Fibroblast of upper back skin (primary cell): ENCODE measurements around the gene PECR.
A peak's percentile ranks its signal among the peaks of the same experiment; 100 is the strongest.

ENCODE experiments used
- DNase-seq: peaks from one replicate; pipeline ENCODE4 v3.0.0-alpha.2; 2013

PECR gene

DNA sequence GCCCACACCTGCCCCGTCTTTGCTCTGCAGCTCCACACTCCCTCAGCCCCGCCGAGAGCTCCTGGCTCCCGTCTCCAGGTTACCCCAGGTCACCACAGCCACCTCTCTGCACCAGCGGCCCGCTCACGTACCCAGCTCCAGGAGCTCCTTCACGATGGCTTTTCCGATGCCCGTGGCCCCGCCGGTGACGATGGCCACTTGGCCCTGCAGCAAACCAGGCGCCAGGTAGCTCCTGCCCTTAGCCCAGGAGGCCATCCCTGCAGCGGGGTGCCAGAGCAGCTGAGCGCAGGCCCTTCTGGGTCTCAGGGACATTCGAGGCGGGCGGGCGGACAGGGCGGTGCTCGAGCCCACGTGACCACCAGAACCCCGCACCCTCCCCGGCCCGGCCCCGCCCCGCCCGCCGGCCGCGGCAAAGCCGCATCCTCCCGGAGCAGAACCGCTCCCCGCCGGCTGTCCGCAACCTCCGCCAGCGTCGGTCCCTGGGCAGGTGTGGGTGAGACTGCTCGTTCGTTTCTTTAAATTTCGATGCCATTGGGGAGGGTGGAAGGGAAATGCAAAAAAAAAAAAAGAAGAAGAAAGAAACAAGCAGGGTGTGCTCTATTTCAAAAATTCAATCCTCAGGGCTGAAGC lies at the start of gene PECR, which contains the start of gene TMEM169:
Gene PECR (minus strand): TSS at position 323 of the 630 bp plus-strand sequence. CDS start 68 bp downstream, at position 255.
Gene TMEM169 (plus strand): TSS at position 433 of the 630 bp plus-strand sequence. CDS start 14,045 bp downstream, outside the sequence.
- peak; percentile 53 for DNase-seq

DNA sequence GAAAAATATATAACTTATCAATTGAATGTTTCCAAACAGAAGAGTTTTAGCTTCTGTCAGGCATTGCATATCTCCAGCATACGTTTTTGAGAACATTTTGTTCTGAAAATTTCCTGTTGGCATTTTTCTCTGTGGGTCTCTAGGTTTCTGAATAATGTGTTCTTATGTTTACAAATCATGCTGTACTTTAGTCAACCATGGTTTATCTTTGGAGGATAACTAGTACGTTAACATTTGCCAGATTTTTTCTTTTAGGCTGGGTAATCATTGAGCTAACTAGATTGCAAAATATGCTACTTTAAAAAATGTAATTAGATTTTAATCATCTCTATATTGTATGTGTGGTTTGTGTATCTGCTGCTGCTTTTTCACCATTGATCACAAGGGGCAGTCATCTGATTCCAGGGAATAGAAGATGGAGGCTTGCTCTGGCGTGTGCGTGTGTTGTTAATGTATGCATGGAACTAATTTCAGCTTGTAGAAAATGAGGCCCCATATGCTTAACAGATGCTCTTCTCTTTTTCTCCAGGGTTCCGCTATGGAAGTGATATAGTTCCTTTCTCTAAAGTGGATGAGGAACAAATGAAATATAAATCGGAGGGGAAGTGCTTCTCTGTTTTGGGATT lies 48.9 kb upstream of the PECR start:
- DNase-seq, result peak; percentile 30

DNA sequence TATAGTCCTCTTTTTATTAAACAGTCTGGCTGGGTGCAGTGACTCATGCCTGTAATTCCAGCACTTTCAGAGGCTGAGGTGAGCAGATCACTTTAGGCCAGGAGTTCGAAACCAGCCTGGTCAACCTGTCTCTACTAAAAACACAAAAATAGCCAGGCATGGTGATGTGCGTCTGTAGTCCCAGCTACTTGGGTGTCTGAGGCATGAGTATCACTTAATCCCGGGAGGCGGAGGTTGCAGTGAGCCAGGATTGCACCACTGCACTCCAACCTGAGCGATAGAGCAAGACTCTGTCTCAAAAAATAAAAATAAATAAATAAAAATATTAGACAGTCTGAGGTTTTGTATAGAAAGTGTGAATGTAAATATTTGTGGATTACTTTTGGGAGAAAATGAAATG lies 45.3 kb upstream of the PECR start:
- DNase-seq, result no peak

DNA sequence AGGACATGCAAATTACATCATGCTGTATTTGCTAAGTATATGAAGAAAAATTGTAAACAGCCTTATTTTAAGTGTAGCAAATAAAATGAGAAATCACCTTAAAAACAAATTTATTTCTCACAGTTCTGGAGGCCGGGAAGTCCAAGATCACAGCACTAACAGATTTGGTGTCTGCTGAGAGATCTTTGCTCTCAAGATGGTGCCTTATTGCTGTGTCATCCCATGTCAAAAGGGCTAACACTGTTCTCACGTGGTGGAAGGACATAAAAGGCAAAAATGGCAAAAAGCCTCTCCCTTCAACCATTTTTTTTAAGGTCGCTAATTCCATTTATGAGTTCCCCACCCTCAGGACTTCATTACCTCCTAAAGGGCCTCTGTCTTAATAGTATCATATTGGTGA lies 39.6 kb upstream of the PECR start:
- DNase-seq, result no peak

DNA sequence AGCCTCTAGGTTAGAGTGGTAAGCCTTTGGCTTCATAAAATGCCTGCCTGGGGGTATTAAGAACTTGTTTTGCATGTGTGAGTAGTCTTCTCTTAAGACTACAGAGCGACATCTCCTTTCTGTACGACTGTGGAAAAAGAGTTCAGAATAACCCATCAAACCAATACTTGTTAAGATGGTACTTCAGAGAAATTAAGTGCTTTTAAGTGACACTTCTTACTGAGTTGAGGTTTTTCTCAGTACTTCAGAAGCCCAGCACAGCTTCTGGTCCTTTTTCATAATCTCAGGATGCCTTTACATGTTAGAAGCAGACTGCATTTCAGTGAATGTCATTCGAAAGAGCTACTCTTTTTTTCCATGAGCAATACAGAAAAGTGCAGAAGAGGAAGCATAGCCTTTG lies 38.4 kb upstream of the PECR start:
- no peak for DNase-seq

DNA sequence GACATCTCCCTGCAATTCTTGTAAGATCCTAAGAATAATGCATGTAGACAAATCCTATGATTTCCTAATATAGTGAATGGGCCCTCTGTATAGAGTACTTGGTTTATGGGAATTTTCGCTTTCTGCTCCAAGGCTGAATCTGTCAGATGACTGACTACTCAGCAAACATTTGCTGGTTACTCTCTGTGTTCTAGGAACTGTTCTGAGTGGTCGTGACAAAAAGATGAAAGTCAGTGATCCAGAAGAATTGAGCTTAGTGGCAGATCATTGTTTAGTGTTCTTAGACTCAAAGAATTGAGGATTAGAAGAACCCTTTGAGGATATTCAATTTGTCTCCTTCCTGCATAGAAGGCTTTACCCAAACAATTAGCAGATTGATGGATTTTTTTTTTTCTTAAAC lies 37.5 kb upstream of the PECR start:
- DNase-seq, result no peak

DNA sequence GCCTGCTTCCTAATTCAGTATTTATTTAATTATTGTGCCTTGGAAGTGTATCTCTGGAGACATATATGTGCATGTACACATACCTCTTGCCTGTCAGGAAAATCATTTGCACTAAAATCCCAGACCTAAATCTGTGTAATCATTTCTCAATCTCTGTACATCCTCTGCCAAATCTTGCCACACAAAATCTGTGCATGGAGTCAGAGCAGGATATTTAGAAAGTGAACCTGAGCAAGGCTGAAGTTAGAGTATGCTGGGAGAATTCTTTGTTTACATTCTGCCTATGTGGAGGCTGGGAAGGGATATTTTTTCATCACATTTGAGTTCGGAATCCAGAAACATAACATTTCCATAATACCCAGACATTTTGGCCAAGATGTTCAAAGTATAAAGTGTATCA lies 36.9 kb upstream of the PECR start:
- DNase-seq, result no peak

DNA sequence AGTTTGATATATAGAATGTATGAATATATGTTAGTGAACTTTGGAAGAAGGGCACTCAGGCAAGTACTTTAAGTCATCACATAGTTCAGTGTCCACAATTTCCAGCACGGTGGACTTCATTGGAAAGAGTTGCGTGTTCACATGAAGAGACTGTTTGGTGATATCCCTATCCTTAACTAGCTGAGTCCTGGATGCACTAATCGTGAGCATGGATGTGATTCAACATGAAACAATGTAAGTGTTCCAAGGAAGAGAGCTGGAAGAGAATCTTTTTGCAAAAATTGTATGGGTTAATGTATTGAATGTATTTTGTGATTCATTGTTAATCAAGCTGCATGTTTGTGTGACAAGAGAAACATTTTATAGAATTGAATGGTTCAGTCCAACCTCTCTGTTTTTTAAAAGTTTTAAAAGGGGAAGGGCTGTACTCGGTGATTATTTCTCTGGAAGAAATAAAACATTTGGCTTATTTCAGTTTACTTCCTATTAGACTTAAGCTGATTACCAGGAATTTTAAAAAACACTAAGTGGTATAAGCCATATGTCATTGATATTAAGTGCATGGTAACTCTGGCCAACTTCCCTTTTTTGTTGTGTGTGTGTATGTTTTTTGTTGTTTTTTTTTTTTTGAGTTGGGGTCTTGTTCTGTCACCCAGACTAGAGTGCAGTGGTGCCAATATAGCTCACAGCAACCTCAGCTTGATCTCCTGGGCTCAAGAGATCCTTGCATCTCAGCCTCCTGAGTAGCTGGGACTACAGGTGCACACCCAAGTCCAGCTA lies 36.1 kb upstream of the PECR start:
- peak; percentile 76 for DNase-seq

DNA sequence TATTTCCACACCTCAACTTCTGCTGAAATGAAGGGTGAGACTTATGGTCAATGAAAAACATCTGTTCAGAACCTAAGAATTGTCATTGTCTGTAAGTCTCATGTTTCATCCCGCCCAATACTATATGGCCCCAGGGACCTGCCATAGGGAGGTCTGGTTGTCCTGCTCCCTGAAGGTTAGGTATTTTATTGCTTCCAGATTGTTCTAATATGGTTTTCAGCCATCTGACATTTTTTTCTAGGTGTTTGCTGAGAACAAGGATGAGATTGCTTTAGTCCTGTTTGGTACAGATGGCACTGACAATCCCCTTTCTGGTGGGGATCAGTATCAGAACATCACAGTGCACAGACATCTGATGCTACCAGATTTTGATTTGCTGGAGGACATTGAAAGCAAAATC lies 34.8 kb upstream of the PECR start:
- peak; percentile 20 for DNase-seq

DNA sequence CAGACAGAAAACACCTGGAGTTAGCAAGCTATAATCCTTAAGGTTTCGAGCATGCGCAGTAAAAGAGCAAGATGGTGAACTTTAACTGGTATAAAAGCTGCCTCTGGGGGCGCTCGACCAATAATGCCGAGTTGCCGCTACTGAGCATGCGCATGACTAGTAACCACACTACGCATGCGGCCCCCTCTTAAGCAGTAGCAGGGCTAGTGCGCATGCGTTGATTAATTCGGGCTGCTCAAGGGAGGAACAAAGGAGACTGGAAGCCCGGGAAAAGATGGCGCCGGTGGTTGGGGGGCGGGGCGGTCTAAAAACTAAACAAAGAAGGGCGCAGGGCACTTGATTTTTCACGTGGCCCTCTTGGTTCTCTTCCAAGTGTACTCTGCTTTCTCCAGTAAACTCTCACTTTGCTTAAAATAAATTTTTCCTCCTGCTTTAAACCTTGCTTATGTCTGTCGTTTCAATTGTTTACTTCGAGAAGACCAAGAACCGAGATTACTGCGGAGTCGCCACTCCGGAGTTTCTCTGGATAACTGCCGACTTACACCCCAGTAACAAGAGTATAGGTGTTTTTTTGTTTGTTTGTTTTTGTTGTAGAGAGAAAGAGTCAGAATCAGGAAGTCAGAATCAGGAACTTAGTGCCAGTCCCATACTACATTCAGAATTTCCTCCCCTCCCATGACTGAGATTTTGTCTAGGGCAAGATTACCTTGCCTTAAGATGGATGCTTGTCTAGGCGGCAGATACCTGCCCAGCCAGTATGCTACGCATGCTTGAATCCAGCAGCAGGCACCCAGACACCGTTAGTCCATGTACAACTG lies 33.3 kb upstream of the PECR start:
- DNase-seq, result peak; percentile 99

DNA sequence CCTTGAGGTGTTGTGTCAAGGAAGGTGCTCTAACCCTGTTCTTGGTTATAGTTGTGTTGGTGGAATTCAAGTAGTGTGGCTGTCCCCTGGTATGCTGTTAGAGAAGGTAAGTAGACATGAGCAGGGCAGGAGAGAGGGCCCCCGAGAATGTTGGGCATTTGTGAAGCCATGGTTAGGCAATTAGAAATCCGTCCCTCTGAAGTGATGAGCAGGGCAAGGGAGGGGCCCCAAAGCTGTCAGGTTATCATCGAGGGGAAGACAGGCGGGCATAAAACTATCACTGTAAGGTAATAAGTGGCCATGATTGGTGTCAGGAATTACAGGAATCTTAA lies 32.7 kb upstream of the PECR start:
- no peak for DNase-seq

DNA sequence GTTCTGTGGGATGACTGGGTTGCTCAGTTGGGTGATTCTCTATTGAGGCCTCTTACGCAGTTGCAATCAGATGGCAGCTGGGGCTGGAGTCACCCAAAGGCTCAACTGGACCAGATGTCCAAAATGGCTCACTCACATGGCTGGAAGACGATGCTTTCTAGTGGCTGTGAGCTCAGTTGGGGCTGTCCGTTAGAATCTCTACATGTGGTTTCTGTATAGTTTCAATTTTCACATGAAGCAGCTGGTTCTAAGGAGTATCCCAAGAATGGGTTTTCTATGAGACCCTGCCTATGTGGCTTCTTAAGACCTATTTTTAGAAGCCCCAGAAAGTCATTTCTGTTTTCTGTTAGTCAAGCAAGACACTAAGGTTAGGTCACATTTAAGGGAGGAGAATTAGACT lies 32.0 kb upstream of the PECR start:
- no peak for DNase-seq

DNA sequence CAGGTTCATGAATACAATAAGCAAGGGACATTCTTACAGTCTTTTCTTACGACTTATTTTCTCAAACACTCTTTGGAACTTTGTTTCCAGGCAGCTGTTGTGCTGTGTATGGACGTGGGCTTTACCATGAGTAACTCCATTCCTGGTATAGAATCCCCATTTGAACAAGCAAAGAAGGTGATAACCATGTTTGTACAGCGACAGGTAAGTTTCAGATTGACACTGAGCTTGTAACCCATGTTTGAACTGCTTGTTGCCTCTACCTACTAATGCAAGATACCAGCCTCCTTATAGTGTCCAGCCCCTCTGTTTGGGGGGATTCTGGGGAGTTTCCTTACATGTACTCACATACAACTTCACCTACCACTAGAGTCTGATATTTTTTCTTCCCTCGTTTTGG lies 31.3 kb upstream of the PECR start:
- no peak for DNase-seq

DNA sequence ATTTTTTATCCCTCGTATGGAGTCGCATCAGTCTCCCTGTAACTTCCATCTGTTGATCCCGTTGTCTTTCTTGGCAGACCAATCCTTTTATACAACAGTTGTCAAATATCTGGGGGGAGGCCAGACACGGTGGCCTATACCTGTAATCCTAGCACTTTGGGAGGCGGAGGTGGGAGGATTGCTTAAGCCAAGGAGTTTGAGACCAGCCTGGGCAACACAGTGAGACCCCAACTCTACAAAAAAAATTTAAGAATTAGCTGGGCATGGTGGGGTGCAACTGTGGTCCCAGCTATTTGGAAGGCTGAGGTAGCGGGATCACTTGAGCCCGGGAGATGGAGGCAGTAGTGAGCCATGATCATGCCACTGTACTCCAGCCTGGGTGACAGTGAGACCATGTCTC lies 29.5 kb upstream of the PECR start:
- no peak for DNase-seq

DNA sequence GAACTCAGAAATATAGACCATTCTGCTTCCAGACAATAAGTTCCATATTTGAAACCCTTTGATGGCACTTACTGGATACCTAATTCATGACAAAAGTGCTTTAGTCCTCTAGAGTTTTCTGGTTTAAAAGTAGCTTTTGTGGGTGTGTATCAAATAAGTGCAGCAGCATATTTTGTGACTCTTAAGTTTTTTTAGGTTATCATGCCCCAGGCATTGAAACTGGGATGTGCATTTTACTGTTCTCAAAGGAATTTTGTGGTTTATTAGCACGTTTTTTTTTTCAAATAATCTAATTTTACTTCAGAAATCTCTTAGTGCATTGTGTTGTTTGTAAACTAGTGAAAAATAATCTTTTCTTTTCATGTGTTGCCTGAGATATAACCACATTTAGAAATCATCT lies 29.0 kb upstream of the PECR start:
- no peak for DNase-seq

DNA sequence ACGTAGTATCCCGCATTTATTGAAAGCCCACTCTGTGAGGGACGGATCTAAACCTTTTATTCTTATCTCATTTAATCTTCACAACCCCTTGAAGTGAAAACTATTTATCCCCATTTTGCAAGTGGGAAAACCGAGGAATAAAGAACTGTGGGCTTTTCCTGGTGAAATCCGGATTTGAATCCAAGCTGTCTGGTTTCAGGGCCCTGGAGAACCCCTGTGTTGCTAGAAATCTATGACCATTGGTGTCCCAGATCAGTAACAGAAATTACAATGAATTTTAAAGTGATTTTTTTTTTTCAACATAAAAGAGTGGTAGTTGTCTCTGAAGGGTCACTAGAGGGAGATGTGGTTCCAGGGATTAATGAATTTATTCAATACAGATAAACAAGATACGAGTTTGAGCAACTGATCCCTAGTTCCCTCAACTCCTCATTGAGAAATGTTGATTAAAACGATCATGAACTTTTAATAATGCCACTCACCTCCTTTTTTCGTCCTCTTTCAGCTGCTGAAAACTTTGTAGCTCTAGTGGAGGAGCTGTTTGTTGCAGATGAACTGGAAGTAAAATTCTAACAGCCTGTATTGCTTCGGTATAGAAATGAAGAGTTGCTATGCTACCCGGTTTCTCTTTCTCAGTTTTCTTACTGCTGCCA lies 28.5 kb upstream of the PECR start:
- peak; percentile 58 for DNase-seq

DNA sequence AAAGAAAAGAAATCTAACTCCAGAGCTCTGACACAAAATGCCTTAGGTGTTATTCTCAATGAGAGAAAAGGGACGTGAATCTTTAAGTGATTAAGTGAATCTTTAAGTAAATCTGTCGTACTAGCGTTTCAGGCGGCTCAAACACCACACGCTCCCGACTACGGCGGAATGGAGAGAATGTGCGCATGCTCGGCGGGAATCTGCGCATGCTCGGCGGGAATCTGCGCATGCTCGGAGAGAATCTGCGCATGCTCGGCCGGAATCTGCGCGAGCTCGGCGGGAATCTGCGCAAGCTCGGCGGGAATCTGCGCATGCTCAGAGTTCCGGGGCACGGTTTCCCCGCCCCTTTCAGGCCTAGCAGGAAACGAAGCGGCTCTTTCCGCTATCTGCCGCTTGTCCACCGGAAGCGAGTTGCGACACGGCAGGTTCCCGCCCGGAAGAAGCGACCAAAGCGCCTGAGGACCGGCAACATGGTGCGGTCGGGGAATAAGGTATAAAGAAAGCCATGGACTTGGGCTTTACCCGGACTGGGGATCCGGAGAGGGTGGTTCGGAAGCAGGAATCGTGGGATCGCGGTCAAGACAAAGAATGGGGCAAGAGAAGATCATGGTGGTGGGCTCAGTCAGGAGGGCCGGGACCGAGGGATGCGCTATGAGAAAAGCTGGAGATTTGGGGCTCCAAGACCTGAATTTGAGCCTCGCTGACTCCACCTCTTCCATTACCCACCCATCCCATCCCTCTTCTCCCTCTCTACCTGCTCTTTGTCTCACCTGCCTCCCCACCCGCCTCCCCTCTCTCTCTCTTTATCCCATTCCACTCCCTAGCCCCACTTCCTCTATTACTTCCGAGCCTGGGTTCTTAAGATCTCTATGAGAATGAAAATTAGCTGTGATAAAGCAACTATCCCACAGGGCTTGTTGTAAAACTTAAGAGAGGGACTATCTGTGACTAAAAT lies 27.6 kb upstream of the PECR start, which contains the start of gene XRCC5:
Gene XRCC5 (plus strand): TSS at position 382 of the 955 bp plus-strand sequence. CDS start 89 bp downstream, at position 471.
- DNase-seq, result peak; percentile 96

DNA sequence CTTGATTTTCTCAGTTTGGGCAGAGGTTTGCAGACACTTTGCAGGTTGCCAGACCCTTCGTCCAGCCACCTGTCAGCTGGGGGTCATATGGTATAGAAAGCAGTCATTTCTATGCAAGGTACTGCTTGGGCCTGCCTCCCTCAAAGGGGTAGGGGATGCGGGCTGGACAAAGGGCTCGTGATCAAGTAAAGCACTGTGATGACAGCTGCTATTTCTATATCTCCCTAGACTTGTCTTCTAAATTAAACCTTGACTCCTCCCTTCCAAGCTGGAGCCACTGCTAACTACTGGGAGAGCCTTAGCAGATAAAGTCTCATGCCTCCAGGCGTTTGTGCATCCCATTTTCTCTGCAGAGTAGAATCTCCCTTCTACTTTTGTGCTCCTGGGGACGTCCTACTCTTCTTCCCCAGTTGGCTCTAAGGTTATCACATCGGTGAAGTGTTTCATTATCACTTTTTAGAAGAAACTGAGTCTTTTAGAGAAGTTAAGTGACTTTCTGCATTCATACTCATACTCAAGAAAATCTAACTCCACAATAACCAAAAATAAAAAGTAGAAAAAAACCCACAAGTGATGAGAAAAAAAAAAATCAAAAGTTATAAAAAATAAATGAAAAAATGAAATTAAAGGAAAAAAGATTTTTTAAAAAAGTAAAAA lies 26.8 kb upstream of the PECR start:
- no peak for DNase-seq

DNA sequence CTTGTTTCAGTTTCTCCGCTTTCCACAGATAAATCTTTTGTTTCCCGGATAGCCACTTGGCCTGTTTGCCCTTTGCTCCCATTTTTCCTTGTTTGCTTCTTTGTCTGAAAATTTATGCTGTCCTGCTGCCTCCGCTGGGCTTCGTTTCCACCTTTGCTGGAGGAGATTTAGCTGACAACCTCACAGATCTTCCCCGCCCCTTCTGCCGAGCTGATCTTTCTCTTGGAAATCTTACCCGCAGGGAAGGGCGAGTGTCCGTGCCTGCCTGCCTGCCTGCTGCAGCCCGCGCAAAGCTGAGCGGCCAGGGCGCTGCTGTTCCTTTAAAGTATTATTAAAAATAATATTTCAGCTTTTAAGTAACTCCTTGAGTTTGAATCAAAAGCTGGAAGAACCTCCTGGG lies 26.2 kb upstream of the PECR start:
- no peak for DNase-seq

DNA sequence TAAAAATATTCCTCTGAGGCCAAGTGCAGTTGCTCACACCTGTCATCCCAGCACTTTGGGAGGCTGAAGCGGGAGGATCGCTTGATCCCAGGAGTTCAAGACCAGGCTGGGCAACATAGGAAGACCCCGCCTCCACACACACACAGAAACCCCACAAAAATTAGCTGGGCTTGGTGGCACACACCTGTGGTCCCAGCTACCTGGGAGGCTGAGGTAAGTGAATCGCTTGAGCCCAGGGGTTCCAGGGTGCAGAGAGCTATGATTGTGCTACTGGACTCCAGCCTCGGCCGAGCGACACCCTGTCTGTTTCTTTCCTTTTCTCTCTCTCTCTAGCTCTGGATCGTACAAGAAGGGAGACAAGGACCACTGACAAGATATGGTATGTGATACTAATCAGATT lies 25.7 kb upstream of the PECR start:
- no peak for DNase-seq

DNA sequence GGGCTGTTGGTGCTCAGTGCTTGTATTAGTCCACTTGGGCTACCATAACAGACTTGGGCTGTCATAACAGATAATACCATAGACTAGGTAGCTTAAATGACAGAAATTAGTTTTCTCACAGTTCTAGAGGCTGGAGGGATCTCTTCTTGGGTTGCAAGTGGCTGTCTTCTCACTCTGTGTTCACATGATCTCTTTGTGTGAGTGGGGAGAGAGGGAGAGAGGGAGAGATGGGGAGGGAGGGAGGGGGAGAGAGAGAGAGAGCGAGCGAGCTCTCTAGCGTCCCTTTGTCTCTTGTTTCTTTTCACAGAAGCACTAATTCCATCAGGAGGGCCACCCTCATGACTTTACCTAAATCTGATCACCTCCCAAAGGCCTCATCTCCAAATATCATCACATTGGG lies 23.1 kb upstream of the PECR start:
- no peak for DNase-seq
